NCI-H1694 (cell line): ENCODE measurements around the gene ARPC1A.
"Not testable (repeated sequence)": the region's sequence is repeated elsewhere in the genome, so short reads cannot be mapped to it uniquely, and the experiment has no call there.

ENCODE experiments used
- DNase-seq: peaks from one replicate; lab custom pipeline; 2025; lab: John Stamatoyannopoulos, UW

Gene ARPC1A

GRCh38 chr7:99325592-99326407, at the start of gene ARPC1A:
TSS of gene ARPC1A (plus strand) at chr7:99325898. CDS start at chr7:99333354, 7,456 bp downstream.
- peak; percentile 82 for DNase-seq

- no peak for DNase-seq
Observed at GRCh38 chr7:99278180-99278579, 47.5 kb upstream of the ARPC1A start.

GRCh38 chr7:99284165-99284564, 41.5 kb upstream of the ARPC1A start:
- not testable (repeated sequence) for DNase-seq

- no peak for DNase-seq
Observed at GRCh38 chr7:99287779-99288534, 37.7 kb upstream of the ARPC1A start.

GRCh38 chr7:99289185-99289584, 36.5 kb upstream of the ARPC1A start:
- DNase-seq: no peak

- not testable (repeated sequence) for DNase-seq
Observed at GRCh38 chr7:99290148-99290547, 35.5 kb upstream of the ARPC1A start.

GRCh38 chr7:99290980-99291607, 34.6 kb upstream of the ARPC1A start:
- DNase-seq: no peak

- no peak for DNase-seq
Observed at GRCh38 chr7:99292127-99292526, 33.6 kb upstream of the ARPC1A start.

- no peak for DNase-seq
Observed at GRCh38 chr7:99293167-99293566, 32.5 kb upstream of the ARPC1A start.

GRCh38 chr7:99293650-99294049, 32.0 kb upstream of the ARPC1A start:
- no peak for DNase-seq

- DNase-seq: no peak
Observed at GRCh38 chr7:99296471-99296870, 29.2 kb upstream of the ARPC1A start.

- no peak for DNase-seq
Observed at GRCh38 chr7:99301496-99301895, 24.2 kb upstream of the ARPC1A start.

GRCh38 chr7:99305473-99306260, 20.0 kb upstream of the ARPC1A start:
- DNase-seq: no peak

GRCh38 chr7:99308461-99309074, 17.1 kb upstream of the ARPC1A start:
- DNase-seq: no peak

- DNase-seq: no peak
Observed at GRCh38 chr7:99309111-99309510, 16.6 kb upstream of the ARPC1A start.

- no peak for DNase-seq
Observed at GRCh38 chr7:99310004-99310403, 15.7 kb upstream of the ARPC1A start.

GRCh38 chr7:99311702-99312101, 14.0 kb upstream of the ARPC1A start:
- no peak for DNase-seq

GRCh38 chr7:99312316-99313203, 13.1 kb upstream of the ARPC1A start:
- DNase-seq: peak; percentile 69

- DNase-seq: no peak
Observed at GRCh38 chr7:99313204-99313573, 12.5 kb upstream of the ARPC1A start.

- no peak for DNase-seq
Observed at GRCh38 chr7:99314504-99314903, 11.2 kb upstream of the ARPC1A start.

GRCh38 chr7:99320371-99320770, 5.3 kb upstream of the ARPC1A start:
- DNase-seq: no peak
